CD14-positive monocyte (primary cell): Measurements from ENCODE around the gene LTBP3. TPM values are rescaled to one million over a fixed set of nuclear protein-coding genes. Genes with fewer than 3 reads are reported as not detected.
"Not testable (repeated sequence)": the region's sequence is repeated elsewhere in the genome, so short reads cannot be mapped to it uniquely, and the experiment has no call there.

Source experiments
- DNase-seq, 3 donors: peaks; one replicate each; pipeline ENCODE4 v3.0.0-alpha.2; 2011 to 2022
- H2AFZ ChIP-seq: 2 replicates; pipeline ENCODE4 v1.6.0; 2012; ENCODE audit warnings: mild to moderate bottlenecking, low read depth, low read length, inconsistent platforms; ENCODE audit not compliant: insufficient read depth, poor library complexity, severe bottlenecking
- H3K27ac ChIP-seq, 2 donors: 1 replicate in 1 of 2; 2 replicates in 1 of 2; pipeline ENCODE4 v1.5.1; 2012 to 2013; ENCODE audit warnings: low read length in 2 of 2, control low read depth in 1 of 2, inconsistent platforms in 1 of 2, low read depth in 1 of 2, mild to moderate bottlenecking in 1 of 2
- H3K27me3 ChIP-seq, 2 donors: one replicate each; pipeline versions ENCODE4 v1.6.0 to v1.6.1; 2011 to 2013; ENCODE audit warnings: low read length in 2 of 2; ENCODE audit not compliant: control insufficient read depth in 2 of 2, insufficient read depth in 2 of 2
- H3K36me3 ChIP-seq, 2 donors: replicated peaks in 1 of 2; 1 replicate in 1 of 2; 2 replicates in 1 of 2; pipeline versions ENCODE4 v1.5.1 to v1.6.1; 2012 to 2013; ENCODE audit warnings: low read length in 2 of 2, control low read depth in 1 of 2, inconsistent platforms in 1 of 2, mild to moderate bottlenecking in 1 of 2; ENCODE audit not compliant: insufficient read depth in 2 of 2, control insufficient read depth in 1 of 2
- H3K4me1 ChIP-seq, 2 donors: 1 replicate in 1 of 2; 2 replicates in 1 of 2; pipeline versions ENCODE4 v1.5.1 to v1.6.1; 2012 to 2013; ENCODE audit warnings: low read length in 2 of 2, control low read depth in 1 of 2, inconsistent platforms in 1 of 2, mild to moderate bottlenecking in 1 of 2, moderate library complexity in 1 of 2; ENCODE audit not compliant: insufficient read depth in 2 of 2, control insufficient read depth in 1 of 2
- H3K4me2 ChIP-seq: replicated peaks from 2 replicates; pipeline ENCODE3; 2012; ENCODE audit warnings: low read length, moderate library complexity, mild to moderate bottlenecking; ENCODE audit not compliant: poor library complexity, severe bottlenecking; ENCODE audit errors: extremely low read depth
- H3K4me3 ChIP-seq, 3 experiments: fragments of 200-600 bp in 1 of 3; sonication (generic) in 1 of 3; replicated peaks in 1 of 3; 1 replicate in 2 of 3; 2 replicates in 1 of 3; pipeline ENCODE4 v1.5.1; 2011 to 2013; ENCODE audit warnings: low read length in 3 of 3, mild to moderate bottlenecking in 3 of 3, control low read depth in 2 of 3, low read depth in 2 of 3, inconsistent platforms in 1 of 3, moderate library complexity in 1 of 3
- H3K79me2 ChIP-seq: 2 replicates; pipeline ENCODE4 v1.6.0; 2012; ENCODE audit warnings: mild to moderate bottlenecking, control low read depth, inconsistent platforms, low read length, moderate library complexity; ENCODE audit not compliant: insufficient read depth
- H3K9ac ChIP-seq: 2 replicates; pipeline ENCODE4 v1.6.0; 2017; ENCODE audit warnings: low read length, mild to moderate bottlenecking; ENCODE audit not compliant: insufficient read depth, poor library complexity, severe bottlenecking
- H3K9me3 ChIP-seq, 2 donors: replicated peaks in 1 of 2; 1 replicate in 1 of 2; 2 replicates in 1 of 2; pipeline versions ENCODE4 v1.5.1 to v1.6.1; 2012 to 2013; ENCODE audit warnings: low read length in 2 of 2, control low read depth in 1 of 2; ENCODE audit not compliant: control insufficient read depth in 1 of 2, insufficient read depth in 1 of 2
- H4K20me1 ChIP-seq: 2 replicates; pipeline ENCODE4 v1.6.0; 2012; ENCODE audit warnings: mild to moderate bottlenecking, low read length, control low read depth, moderate library complexity; ENCODE audit not compliant: insufficient read depth
- H3K27ac Mint-ChIP-seq, 7 donors: one replicate each; pipeline ENCODE4 v1.8.0; 2020; ENCODE audit warnings: mild to moderate bottlenecking in 7 of 7, mixed read lengths in 7 of 7, moderate library complexity in 6 of 7, inconsistent platforms in 2 of 7
- H3K27me3 Mint-ChIP-seq, 3 donors: one replicate each; pipeline ENCODE4 v1.8.0; 2021 to 2022; ENCODE audit warnings: low read depth in 3 of 3, mild to moderate bottlenecking in 3 of 3, mixed read lengths in 3 of 3, moderate library complexity in 3 of 3, inconsistent platforms in 1 of 3
- H3K36me3 Mint-ChIP-seq, 2 donors: one replicate each; pipeline ENCODE4 v1.8.0; 2020; ENCODE audit warnings: mixed read lengths in 2 of 2, inconsistent platforms in 1 of 2, mild to moderate bottlenecking in 1 of 2
- H3K4me1 Mint-ChIP-seq: one replicate; pipeline ENCODE4 v1.8.0; 2020; ENCODE audit warnings: mild to moderate bottlenecking, mixed read lengths
- H3K4me3 Mint-ChIP-seq, 2 donors: one replicate each; pipeline ENCODE4 v1.8.0; 2020; ENCODE audit warnings: mild to moderate bottlenecking in 2 of 2, mixed read lengths in 2 of 2, moderate library complexity in 1 of 2
- H3K9me3 Mint-ChIP-seq, 7 donors: one replicate each; pipeline ENCODE4 v1.8.0; 2020 to 2022; ENCODE audit warnings: mixed read lengths in 7 of 7, mild to moderate bottlenecking in 6 of 7, moderate library complexity in 6 of 7, inconsistent platforms in 2 of 7
- WGBS: methylation state at CpG from one replicate; pipeline ENCODE4 v1.1.5; 2013; ENCODE audit warnings: missing lambda C conversion rate; ENCODE audit not compliant: insufficient coverage; 5-methylcytosine and 5-hydroxymethylcytosine counted together
- intact Hi-C, 2 donors: fragments of 100-400 bp; cut with micrococcal nuclease; formaldehyde crosslinking; loops; one replicate each; pipeline versions ENCODE4 v1.15.0 to v1.15.1; 2023
- polyA plus RNA-seq, 3 donors: library from polyadenylated mRNA; depleted of rRNA in 1 of 3; unstranded in 2 of 3; stranded (reverse) in 1 of 3; fragments of 300-500 nt in 2 of 3; fragments of >200 nt in 1 of 3; fragmentation: Illumina TruSeq in 2 of 3; gene quantifications; 1 replicate in 2 of 3; 2 replicates in 1 of 3; pipeline ENCODE4 v1.2.3, GENCODE V29; 2012 to 2021
- TF ChIP-seq, protein P1 (sequence below): fragments of 200-600 bp; IDR thresholded peaks from one replicate; pipeline ENCODE4 v1.8.0; 2022; ENCODE audit warnings: antibody characterized with exemption, mild to moderate bottlenecking

LTBP3 gene
- polyA plus RNA-seq, 3 donors: 3.4 to 19.4 (median 4.6) TPM

DNA sequence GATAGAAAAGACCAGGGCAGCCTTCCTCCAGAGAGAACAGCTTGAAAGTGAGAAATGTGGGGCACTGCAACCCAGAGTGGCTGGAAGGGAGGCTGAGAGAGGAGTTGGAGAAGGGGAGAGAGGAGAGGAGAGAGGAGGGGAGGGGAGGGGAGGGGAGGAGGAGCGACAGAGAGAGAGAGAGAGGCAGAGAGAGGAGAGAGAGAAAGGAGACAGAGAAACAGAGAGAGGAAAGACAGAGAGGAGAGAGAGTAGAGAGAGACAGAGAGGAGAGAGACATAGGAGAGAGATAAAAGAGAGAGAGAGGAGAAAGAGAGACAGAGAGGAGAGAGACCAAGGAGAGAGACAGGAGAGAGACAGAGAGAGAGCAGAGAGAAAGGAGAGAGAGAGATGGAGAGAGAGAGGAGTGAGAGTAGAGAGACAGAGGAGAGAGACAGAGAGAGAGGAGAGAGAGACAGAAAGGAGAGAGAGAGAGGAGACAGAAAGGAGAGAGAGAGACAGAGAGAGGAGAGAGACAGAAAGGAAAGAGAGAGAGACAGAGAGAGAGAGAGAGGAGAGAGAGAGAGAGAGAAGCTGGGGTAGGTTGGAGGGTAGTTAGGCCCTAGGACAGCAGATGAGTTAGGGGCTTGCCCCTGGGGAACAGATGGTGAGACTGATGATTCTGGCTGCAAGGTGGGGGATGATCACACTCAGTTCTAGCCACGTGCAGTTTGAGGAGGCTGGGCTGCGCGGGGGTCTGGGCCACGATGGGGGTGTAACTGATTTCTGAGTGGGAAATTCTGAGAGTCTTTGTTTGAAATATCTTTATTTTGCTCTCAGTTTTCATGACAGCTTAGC lies 41.8 kb downstream of the LTBP3 start:
- Mint-ChIP-seq H3K9me3 (peaks cover 0 to 1% (median 0%) of the 10 kb centered on the region in 7 donors), H3K4me3 (peak overlapping the region in 1 of 2 donors; percentile 11), H3K4me1 (peaks cover 4% of the 10 kb centered on the region), H3K36me3 (no peaks in the 10 kb centered on the region), H3K27ac (peak overlapping the region in 2 of 7 donors; percentile 5 to 25), H3K27me3 (peaks cover 2 to 11% (median 7%) of the 10 kb centered on the region in 3 donors)
- DNase-seq: no peak
- Histone ChIP-seq H4K20me1 (no peaks in the 10 kb centered on the region), H3K9ac (no peak overlapping the region), H3K27me3 (no peaks in the 10 kb centered on the region), H3K4me2 (no peak overlapping the region), H3K4me3 (no peak overlapping the region), H3K79me2 (no peaks in the 10 kb centered on the region), H3K9me3 (no peaks in the 10 kb centered on the region), H3K27ac (no peak overlapping the region), H2AFZ (peak overlapping the region; percentile 41), H3K36me3 (no peaks in the 10 kb centered on the region), H3K4me1 (no peaks in the 10 kb centered on the region)
- 85% methylated on average over 5 of the region's 5 CpGs for WGBS
- intact Hi-C loops: loop anchor here in 1 of 2 donors (5.0 kb wide), 1 partner anchor 144 kb away; no protein-coding TSS in a partner anchor
- TF ChIP-seq, protein P1, sequence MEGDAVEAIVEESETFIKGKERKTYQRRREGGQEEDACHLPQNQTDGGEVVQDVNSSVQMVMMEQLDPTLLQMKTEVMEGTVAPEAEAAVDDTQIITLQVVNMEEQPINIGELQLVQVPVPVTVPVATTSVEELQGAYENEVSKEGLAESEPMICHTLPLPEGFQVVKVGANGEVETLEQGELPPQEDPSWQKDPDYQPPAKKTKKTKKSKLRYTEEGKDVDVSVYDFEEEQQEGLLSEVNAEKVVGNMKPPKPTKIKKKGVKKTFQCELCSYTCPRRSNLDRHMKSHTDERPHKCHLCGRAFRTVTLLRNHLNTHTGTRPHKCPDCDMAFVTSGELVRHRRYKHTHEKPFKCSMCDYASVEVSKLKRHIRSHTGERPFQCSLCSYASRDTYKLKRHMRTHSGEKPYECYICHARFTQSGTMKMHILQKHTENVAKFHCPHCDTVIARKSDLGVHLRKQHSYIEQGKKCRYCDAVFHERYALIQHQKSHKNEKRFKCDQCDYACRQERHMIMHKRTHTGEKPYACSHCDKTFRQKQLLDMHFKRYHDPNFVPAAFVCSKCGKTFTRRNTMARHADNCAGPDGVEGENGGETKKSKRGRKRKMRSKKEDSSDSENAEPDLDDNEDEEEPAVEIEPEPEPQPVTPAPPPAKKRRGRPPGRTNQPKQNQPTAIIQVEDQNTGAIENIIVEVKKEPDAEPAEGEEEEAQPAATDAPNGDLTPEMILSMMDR: no peak

DNA sequence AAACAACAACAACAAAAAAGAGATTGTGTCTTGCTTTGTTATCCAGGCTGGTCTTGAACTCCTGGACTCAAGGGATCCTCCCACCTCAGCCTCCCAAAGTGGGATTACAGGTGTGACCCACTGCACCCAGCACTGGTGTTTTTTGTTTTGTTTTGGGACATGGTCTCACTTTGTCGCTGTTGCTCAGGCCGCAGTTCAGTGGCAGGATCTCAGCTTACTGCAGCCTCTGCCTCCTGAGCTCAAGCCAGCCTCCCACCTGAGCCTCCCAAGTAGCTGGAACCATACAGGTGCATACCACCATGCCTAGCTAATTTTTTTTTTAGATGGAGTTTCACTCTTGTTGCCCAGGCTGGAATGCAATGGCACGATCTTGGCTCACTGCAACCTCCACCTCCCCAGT lies 45.8 kb downstream of the LTBP3 start:
- intact Hi-C loops: loop anchor here (5.0 kb wide), 2 partner anchors 70 to 140 kb away; no protein-coding TSS in a partner anchor

More for the DNA sequence above, 45.8 kb downstream of the LTBP3 start:
- not testable (repeated sequence) for H3K27ac Mint-ChIP-seq, H3K9me3 ChIP-seq, H3K9ac ChIP-seq, H3K36me3 ChIP-seq, H3K36me3 Mint-ChIP-seq, H4K20me1 ChIP-seq, H3K4me2 ChIP-seq, H3K9me3 Mint-ChIP-seq, H2AFZ ChIP-seq, H3K27me3 ChIP-seq, H3K4me3 ChIP-seq, H3K27ac ChIP-seq, DNase-seq
- H3K27me3 Mint-ChIP-seq: peaks cover 2 to 11% (median 2%) of the 10 kb centered on the region in 3 donors
- no CpG with 5 or more reads among the region's 3 CpGs for WGBS
- Histone ChIP-seq H3K79me2 (peaks cover 13% of the 10 kb centered on the region), H3K4me1 (peaks cover 18 to 20% of the 10 kb centered on the region in 2 donors)
- peak overlapping the region in 1 of 2 donors; percentile 24 for H3K4me3 Mint-ChIP-seq
- peaks cover 28% of the 10 kb centered on the region for H3K4me1 Mint-ChIP-seq
